Spinal cord (tissue), 10 donors: ENCODE data around the gene TMEM170A. TPM values are rescaled to one million over a fixed set of nuclear protein-coding genes. Genes with fewer than 3 reads are reported as not detected.

Source experiments
- DNase-seq, 6 donors: peaks; one replicate each; pipeline versions ENCODE4 v3.0.0 to v3.0.0-alpha.2; 2013 to 2015; ENCODE audit warnings: low spot score in 6 of 6, low read depth in 4 of 6
- H3K27ac ChIP-seq: one replicate; pipeline ENCODE4 v1.5.1; 2013; ENCODE audit warnings: low read depth, low read length, control low read depth
- H3K27me3 ChIP-seq: one replicate; pipeline ENCODE4 v1.6.1; 2013; ENCODE audit warnings: low read length; ENCODE audit not compliant: control insufficient read depth, insufficient read depth
- H3K36me3 ChIP-seq: one replicate; pipeline ENCODE4 v1.6.1; 2013; ENCODE audit warnings: low read length; ENCODE audit not compliant: control insufficient read depth, insufficient read depth
- H3K4me1 ChIP-seq: one replicate; pipeline ENCODE4 v1.6.1; 2013; ENCODE audit warnings: low read length; ENCODE audit not compliant: control insufficient read depth, insufficient read depth
- H3K4me3 ChIP-seq: one replicate; pipeline ENCODE4 v1.5.1; 2013; ENCODE audit warnings: low read depth, low read length, control low read depth
- H3K9me3 ChIP-seq: one replicate; pipeline ENCODE4 v1.6.1; 2013; ENCODE audit warnings: low read length; ENCODE audit not compliant: control insufficient read depth, insufficient read depth
- WGBS: methylation state at CpG from one replicate; pipeline ENCODE4 v1.1.5; 2013; ENCODE audit warnings: missing lambda C conversion rate; ENCODE audit not compliant: insufficient coverage; 5-methylcytosine and 5-hydroxymethylcytosine counted together
- polyA plus RNA-seq, 2 donors: library from polyadenylated mRNA; unstranded; fragments of 120-200 nt; gene quantifications; one replicate each; pipeline ENCODE4 v1.2.1, GENCODE V29; 2013; ENCODE audit not compliant: insufficient read length in 2 of 2
- total RNA-seq, 2 donors: library from RNA; depleted of rRNA in 1 of 2; stranded (reverse); fragments of 120-200 nt in 1 of 2; fragments of >200 nt in 1 of 2; gene quantifications; one replicate each; pipeline versions ENCODE4 v1.2.3 to v1.2.4, GENCODE V29; 2013 to 2014
- donor health status: healthy.

The TMEM170A gene
- total and polyA plus RNA-seq, 4 donors, result 35.4 to 60.6 (median 37.6) TPM

DNA sequence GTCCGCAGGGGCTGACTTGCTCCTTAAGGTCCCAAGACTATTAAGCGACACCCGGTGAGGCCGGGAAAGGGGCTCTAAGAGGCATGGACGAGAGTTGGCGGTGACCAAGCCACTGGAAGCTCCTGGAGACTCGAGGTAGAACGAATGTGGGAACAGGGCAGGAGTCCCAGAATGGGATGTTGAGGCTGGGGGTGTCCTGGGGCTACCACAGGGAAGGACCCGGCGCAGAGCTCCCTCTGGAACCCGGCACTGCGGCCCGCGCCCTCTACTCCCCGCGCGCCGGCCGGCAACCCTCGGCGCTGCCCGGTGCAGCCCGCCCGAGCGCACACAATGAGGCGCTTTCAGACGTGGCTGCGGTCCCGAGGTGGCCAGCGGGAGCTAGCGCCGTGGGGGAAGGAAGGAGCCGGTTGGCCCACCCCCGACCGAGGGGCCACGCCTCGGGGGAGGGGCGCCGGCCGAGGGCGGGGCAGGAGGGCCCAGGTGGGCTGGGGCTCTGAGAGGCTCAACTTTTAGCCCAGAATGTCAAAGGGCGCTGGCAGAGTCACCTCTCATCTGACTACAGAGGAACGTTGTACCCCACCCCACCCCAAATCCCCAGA is 30.7 kb upstream of the TMEM170A start, which contains the start of gene CHST6:
Gene CHST6, minus strand, starts transcription at position 366 of the 599 bp plus-strand sequence. CDS start 15,613 bp downstream, outside the sequence.
- H3K4me1 ChIP-seq, result peaks cover 48% of the 10 kb centered on the region
- 1% methylated on average over 42 of the region's 43 CpGs for WGBS
- H3K27ac ChIP-seq, result peak within 1 kb of the TSS; percentile 50
- H3K9me3 ChIP-seq, result no peaks in the 10 kb centered on the region
- peak within 1 kb of the TSS; percentile 67 for H3K4me3 ChIP-seq
- DNase-seq, result peak in 2 of 6 donors; percentile 63 to 76
- H3K27me3 ChIP-seq, result no peaks in the 10 kb centered on the region
- H3K36me3 ChIP-seq, result no peaks in the 10 kb centered on the region

DNA sequence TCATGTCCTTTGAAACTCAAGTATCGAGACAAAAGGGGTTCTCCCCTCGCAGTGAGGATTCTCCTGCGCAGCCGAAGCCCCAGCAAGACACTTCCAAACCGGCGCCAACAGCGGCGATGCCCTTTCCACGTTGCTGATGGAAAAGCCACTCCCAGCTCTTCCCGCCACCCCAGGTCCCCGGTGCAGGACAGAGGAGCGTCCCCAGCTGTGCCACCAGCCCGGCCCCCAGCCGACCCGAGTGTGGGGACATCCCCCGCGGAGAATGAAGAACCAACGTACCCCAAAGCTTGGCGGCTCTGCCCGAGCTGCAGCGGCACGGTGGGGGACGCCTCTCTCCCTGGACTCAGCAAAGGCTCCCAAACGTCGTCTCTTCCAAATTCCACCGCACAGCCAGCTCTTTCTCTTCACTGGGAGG is 30.2 kb upstream of the TMEM170A start:
- Histone ChIP-seq H3K27ac (peak overlapping the region; percentile 50), H3K9me3 (no peaks in the 10 kb centered on the region), H3K27me3 (no peaks in the 10 kb centered on the region), H3K4me1 (peaks cover 48% of the 10 kb centered on the region), H3K4me3 (peak overlapping the region; percentile 67), H3K36me3 (no peaks in the 10 kb centered on the region)
- WGBS, result under 1% methylated on average over 26 of the region's 26 CpGs
- DNase-seq, result peak in 2 of 6 donors; percentile 31 to 43

DNA sequence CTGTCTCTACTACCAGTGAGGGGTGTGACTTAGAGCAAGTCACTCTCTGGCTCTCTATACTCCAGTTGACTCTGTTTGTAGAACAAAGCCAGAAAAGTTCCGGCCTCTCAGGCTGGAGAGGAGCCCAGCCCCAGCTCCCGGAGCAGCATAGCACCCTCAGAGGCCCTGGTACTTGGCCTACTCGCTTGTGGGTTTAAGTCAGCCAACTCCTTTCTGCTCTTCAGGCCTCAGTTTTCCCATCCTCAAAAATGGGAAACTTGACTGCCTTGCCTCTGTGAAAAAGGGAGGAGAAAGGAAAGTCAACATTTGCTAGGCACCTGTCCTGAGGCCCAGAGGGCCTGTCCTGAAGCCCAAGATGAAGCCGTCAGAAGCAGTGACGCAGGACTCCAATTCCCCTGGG is 29.7 kb upstream of the TMEM170A start:
- DNase-seq, result no peak
- Histone ChIP-seq H3K4me1 (peaks cover 48% of the 10 kb centered on the region), H3K4me3 (peak overlapping the region; percentile 67), H3K9me3 (no peaks in the 10 kb centered on the region), H3K36me3 (no peaks in the 10 kb centered on the region), H3K27me3 (no peaks in the 10 kb centered on the region), H3K27ac (no peak overlapping the region)
- 50% methylated on average over 5 of the region's 5 CpGs for WGBS

DNA sequence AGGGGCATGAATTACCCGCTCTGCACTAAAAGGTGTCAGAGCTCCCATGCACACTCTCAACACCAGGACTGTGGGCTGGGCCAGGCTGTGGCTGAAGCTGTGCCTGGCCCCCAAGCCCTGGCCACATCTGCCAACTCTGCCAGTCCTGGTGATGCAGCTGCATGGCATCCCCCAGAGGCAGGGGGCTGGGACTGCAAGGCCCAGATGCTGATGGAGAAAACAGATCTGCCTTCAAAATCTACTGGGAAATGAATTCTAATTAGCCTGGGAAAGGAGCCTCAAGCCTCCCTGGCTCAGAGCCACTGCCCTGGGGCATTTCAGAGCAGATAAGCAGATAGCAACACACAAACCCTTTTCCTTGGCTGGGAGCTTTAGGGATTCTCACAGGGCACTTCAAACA is 27.4 kb upstream of the TMEM170A start:
- H3K27me3 ChIP-seq, result no peaks in the 10 kb centered on the region
- peak in 2 of 6 donors; percentile 58 to 81 for DNase-seq
- H3K4me3 ChIP-seq, result no peak overlapping the region
- H3K36me3 ChIP-seq, result peaks cover 7% of the 10 kb centered on the region
- H3K9me3 ChIP-seq, result no peaks in the 10 kb centered on the region
- H3K4me1 ChIP-seq, result peaks cover 34% of the 10 kb centered on the region
- no peak overlapping the region for H3K27ac ChIP-seq
- 85% methylated on average over 1 of the region's 1 CpG for WGBS

DNA sequence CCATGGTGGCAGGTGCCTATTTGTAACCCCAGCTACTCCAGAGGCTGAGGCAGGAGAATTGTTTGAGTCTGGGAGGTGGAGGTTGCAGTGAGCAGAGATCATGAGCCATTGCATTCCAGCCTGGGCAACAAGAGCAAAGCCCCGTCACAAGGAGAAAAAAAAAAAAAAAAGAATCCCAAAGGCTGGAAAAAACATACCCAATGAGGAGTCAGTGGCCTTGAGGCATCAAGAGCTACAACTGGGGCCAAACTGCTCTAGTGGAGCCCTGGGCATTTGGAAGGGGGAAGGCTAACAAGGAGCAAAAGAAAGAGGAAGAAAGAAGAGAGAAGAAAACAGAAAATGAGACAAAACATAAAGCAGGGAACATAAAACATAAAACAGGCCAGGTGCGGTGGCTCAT is 23.8 kb upstream of the TMEM170A start:
- Histone ChIP-seq H3K36me3 (peaks cover 10% of the 10 kb centered on the region), H3K4me3 (no peak overlapping the region), H3K4me1 (peaks cover 11% of the 10 kb centered on the region), H3K27me3 (no peaks in the 10 kb centered on the region), H3K9me3 (no peaks in the 10 kb centered on the region), H3K27ac (no peak overlapping the region)
- WGBS, result no CpG with 5 or more reads among the region's 2 CpGs
- DNase-seq, result no peak

DNA sequence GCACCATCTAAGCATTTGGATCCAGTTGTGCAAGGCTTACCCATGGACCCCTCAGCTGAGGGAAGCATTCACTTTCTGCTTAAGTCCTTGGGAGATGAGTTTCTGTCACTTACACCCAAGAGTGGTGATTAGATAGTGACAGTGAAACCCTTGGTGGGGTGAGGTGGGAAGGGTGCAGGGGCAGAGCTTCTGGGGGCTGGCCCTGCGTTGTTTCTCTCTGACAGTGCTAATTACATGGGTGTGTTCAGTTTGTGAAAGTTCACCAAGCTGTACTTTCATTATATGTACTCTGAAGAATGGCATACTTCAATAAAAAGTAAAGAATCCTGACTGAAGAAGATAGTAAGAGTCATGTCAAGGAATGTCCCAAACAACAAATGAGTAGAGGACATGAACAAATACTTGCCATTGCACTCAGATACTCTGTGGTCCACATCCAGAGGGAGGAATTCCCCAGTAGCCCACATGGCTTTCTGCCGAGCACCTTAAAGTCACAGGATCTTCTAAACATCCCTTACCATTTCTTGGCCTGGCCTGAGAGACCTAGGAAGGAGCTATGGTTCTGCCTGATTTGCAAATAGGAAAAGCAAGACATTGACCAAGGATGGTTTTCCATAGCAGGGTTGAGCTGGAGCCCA is 22.3 kb upstream of the TMEM170A start:
- Histone ChIP-seq H3K9me3 (no peaks in the 10 kb centered on the region), H3K36me3 (peaks cover 10% of the 10 kb centered on the region), H3K4me3 (no peak overlapping the region), H3K27ac (no peak overlapping the region), H3K27me3 (no peaks in the 10 kb centered on the region), H3K4me1 (peaks cover 2% of the 10 kb centered on the region)
- no CpG with 5 or more reads among the region's 2 CpGs for WGBS
- DNase-seq, result no peak

DNA sequence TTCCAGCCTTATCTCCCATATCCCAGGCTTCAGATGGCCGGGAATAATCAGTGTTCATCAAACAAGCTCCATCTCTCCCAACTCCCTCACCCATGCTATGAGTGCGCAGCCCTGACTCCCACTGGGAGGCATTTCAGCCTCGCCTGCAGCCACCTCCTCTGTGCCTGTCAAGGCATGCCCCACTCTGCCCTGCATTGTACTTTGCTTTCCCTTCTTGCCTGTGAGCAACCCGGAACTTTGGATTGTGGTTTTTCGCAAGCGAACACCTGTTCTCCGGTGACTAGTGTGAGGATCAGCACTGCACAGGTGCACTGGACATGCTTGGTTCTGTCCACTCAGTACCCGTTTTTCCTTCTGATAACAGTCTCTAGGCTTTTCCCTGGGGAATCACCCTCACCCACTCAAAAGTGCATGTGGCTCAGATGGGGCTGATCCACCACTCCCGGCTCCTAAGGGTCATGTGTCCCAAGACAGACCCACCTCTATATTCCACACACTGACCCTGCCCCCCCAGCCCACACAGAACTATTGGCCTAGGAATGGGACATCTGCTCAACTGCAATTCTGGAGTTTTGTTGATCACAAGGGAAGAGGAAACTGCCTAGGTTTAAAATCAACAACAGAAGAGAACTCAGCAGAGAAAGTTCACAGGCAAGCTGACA is 21.7 kb upstream of the TMEM170A start:
- WGBS, result 86% methylated on average over 9 of the region's 9 CpGs

DNA sequence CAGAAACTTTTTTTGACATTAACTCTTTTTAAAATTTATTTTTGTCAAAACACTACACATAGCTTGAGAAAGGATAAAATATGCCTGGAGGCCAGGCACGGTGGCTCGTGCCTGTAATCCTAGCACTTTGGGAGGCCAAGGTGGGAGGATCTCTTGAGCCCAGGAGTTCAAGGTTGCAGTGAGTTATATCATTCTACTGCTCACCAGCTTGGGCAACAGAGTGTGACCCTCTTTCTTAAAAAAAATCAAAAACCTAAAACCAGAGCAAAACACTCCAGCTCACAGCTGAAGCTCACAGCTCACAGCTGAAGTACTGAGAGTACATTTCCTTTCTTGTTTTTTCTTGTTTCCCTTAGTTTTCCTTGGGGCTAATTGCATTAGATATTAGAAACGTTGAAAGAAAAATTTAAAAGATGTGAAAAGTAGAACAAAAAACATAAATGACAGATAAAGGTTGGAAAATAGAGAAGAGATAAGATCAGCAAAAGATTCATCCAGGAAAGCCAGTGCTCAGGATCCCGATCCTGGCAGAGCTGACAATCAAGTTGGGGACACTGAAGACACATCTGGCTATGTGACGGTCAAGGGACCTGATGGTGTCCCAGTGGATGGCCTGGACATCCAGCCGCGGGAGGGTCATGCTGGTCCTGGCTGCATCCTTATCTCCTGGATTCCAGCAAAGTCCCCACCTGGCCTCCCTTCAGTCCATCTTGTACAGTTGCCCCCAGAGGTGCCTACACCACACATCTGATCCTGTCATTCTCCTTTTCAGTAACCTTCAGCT is 20.9 kb upstream of the TMEM170A start:
- Histone ChIP-seq H3K27me3 (no peaks in the 10 kb centered on the region), H3K4me1 (no peaks in the 10 kb centered on the region), H3K36me3 (peaks cover 15% of the 10 kb centered on the region), H3K27ac (no peak overlapping the region), H3K4me3 (no peak overlapping the region), H3K9me3 (no peaks in the 10 kb centered on the region)
- 88% methylated on average over 6 of the region's 7 CpGs for WGBS
- DNase-seq, result no peak

More for the DNA sequence above, 21.7 kb upstream of the TMEM170A start:
- DNase-seq, result no peak
- no peaks in the 10 kb centered on the region for H3K27me3 ChIP-seq
- no peak overlapping the region for H3K4me3 ChIP-seq
- H3K9me3 ChIP-seq, result no peaks in the 10 kb centered on the region
- peaks cover 12% of the 10 kb centered on the region for H3K36me3 ChIP-seq
- no peak overlapping the region for H3K27ac ChIP-seq
- no peaks in the 10 kb centered on the region for H3K4me1 ChIP-seq

DNA sequence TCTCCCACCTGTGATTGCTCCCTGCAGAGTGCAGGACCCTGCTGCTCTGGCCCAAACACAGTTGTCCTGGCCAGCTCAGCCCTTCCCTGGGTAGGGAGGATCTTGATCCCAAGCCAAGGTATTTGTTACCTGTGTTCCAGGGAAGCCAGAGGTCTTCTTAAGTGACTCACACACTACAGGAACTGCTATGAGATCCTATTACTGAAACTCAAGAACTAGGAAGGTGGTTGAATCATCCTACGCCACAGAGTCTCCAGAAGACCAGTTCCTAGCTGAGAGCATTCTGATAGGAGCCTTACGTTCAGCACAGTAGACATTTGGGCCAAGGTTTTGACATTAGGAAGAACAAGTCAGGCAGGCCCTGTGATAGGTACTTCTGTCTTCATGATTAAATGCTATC is 18.7 kb upstream of the TMEM170A start:
- 96% methylated on average over 2 of the region's 2 CpGs for WGBS
- no peaks in the 10 kb centered on the region for H3K9me3 ChIP-seq
- H3K36me3 ChIP-seq, result peaks cover 27% of the 10 kb centered on the region
- H3K4me3 ChIP-seq, result no peak overlapping the region
- no peaks in the 10 kb centered on the region for H3K27me3 ChIP-seq
- no peak for DNase-seq
- H3K4me1 ChIP-seq, result no peaks in the 10 kb centered on the region
- no peak overlapping the region for H3K27ac ChIP-seq
